CD4-positive, alpha-beta T cell (primary cell): ENCODE data around the gene LRRTM2. TPM values are rescaled to one million over a fixed set of nuclear protein-coding genes. Genes with fewer than 3 reads are reported as not detected.

Experiments used
- ATAC-seq: fragments of 200-7000 bp; cut with Tn5 transposase; one replicate; pipeline ENCODE4 v1.10.0; 2022; ENCODE audit warnings: mild to moderate bottlenecking; ENCODE audit not compliant: poor library complexity
- CTCF ChIA-PET: fragments of 350-600 bp; sonication (Branson Sonifier 250); formaldehyde crosslinking; loops from one replicate; lab custom pipeline; 2021; ENCODE audit warnings: antibody characterized with exemption, inconsistent platforms; lab: Charles Lee
- POLR2A ChIA-PET: fragments of 350-600 bp; sonication (Branson Sonifier 250); formaldehyde crosslinking; loops from one replicate; lab custom pipeline; 2021; ENCODE audit warnings: antibody characterized with exemption, inconsistent platforms; lab: Charles Lee
- DNase-seq, 14 experiments: peaks; one replicate each; pipeline ENCODE4 v3.0.0-alpha.2; 2013 to 2020; ENCODE audit warnings: mixed read lengths in 2 of 14
- H3K27ac ChIP-seq, 2 donors: one replicate each; pipeline versions ENCODE4 v1.5.1 to v1.7.0; 2013; ENCODE audit warnings: low read length in 2 of 2, low read depth in 1 of 2, mild to moderate bottlenecking in 1 of 2
- H3K27me3 ChIP-seq, 2 experiments: 1 replicate in 1 of 2; 2 replicates in 1 of 2; pipeline versions ENCODE4 v1.6.1 to v1.7.0; 2013; ENCODE audit warnings: low read length in 2 of 2, control low read depth in 1 of 2, mild to moderate bottlenecking in 1 of 2, moderate library complexity in 1 of 2; ENCODE audit not compliant: insufficient read depth in 2 of 2, control insufficient read depth in 1 of 2
- H3K36me3 ChIP-seq: one replicate; pipeline ENCODE4 v1.6.1; 2013; ENCODE audit warnings: low read length, control low read depth; ENCODE audit not compliant: insufficient read depth
- H3K4me1 ChIP-seq: one replicate; pipeline ENCODE4 v1.6.1; 2013; ENCODE audit warnings: low read length, control low read depth; ENCODE audit not compliant: insufficient read depth
- H3K4me3 ChIP-seq: one replicate; pipeline ENCODE4 v1.5.1; 2013; ENCODE audit warnings: mild to moderate bottlenecking, low read length, moderate library complexity
- H3K9me3 ChIP-seq, 2 experiments: 1 replicate in 1 of 2; 2 replicates in 1 of 2; pipeline versions ENCODE4 v1.6.1 to v1.7.0; 2013; ENCODE audit warnings: low read length in 2 of 2, mild to moderate bottlenecking in 2 of 2, control low read depth in 1 of 2, moderate library complexity in 1 of 2; ENCODE audit not compliant: control insufficient read depth in 1 of 2, insufficient read depth in 1 of 2
- H3K27ac Mint-ChIP-seq: one replicate; pipeline ENCODE4 v1.8.0; 2020; ENCODE audit warnings: mixed read lengths
- H3K27me3 Mint-ChIP-seq: one replicate; pipeline ENCODE4 v1.8.0; 2021; ENCODE audit warnings: mixed read lengths
- H3K36me3 Mint-ChIP-seq: one replicate; pipeline ENCODE4 v1.8.0; 2021; ENCODE audit warnings: low read depth, mixed read lengths
- H3K4me1 Mint-ChIP-seq: one replicate; pipeline ENCODE4 v1.8.0; 2021; ENCODE audit warnings: low read depth, mixed read lengths
- H3K4me3 Mint-ChIP-seq: one replicate; pipeline ENCODE4 v1.8.0; 2020; ENCODE audit warnings: mild to moderate bottlenecking, mixed read lengths
- H3K9me3 Mint-ChIP-seq: one replicate; pipeline ENCODE4 v1.8.0; 2020; ENCODE audit warnings: mixed read lengths
- intact Hi-C, 2 experiments: fragments of 100-400 bp; cut with DNase I in 1 of 2; cut with micrococcal nuclease in 1 of 2; formaldehyde crosslinking; loops; one replicate each; pipeline versions ENCODE4 v1.15.1 to v1.9.0; 2023 to 2025; cut with DNase I, micrococcal nuclease
- total RNA-seq, 174 experiments: library from RNA in 2 of 174; stranded (reverse) in 2 of 174; gene quantifications; one replicate each; pipeline ENCODE4 v1.2.3 and lab custom pipeline; 2021 to 2026
- TF ChIP-seq, protein P1 (sequence below): fragments of 200-600 bp; IDR thresholded peaks from one replicate; pipeline ENCODE4 v1.8.0; 2022; ENCODE audit warnings: antibody characterized with exemption, mild to moderate bottlenecking

The LRRTM2 gene
- total RNA-seq, 2 experiments from 2014 or later, result 0.03 to 0.22 TPM

DNA sequence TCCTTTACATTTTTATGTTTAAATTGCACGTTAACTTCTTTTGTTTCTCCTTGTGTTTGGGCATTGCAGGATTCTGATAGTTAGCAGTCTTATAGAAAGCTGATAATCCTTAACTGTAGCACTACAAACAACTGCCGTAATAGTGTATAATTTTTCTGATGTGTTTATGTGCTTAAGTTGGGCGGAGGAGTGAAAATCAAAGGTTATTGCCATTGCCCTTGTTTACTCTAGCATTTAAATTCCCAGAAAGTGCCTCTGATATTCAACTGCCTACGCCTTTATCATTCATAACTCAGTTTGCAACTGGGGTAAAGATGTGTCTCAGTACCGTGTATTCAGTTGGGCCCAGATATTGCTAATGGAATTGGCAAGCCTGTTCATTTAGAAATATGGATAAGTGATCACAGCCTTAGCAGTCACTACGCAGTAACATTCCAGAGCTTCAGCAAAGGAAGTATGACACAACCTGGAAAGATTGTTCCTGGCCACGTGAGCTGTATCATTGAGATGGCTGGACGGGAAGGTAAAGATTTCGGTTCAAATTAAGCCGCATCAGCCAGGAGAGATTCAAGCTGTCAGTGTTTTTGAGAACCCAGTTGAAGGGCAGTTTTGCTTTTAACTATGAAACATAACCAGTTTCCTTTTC, 28.1 kb upstream of the LRRTM2 start:
- DNase-seq, result no peak
- H3K9me3 Mint-ChIP-seq, result no peaks in the 10 kb centered on the region
- Histone ChIP-seq H3K9me3 (no peaks in the 10 kb centered on the region), H3K36me3 (peaks cover 9% of the 10 kb centered on the region), H3K27ac (no peak overlapping the region), H3K4me3 (no peak overlapping the region), H3K4me1 (no peaks in the 10 kb centered on the region), H3K27me3 (no peaks in the 10 kb centered on the region)
- no peak for ATAC-seq
- intact Hi-C loops, result no loop called here
- peaks cover 3% of the 10 kb centered on the region for H3K36me3 Mint-ChIP-seq
- TF ChIP-seq, protein P1, sequence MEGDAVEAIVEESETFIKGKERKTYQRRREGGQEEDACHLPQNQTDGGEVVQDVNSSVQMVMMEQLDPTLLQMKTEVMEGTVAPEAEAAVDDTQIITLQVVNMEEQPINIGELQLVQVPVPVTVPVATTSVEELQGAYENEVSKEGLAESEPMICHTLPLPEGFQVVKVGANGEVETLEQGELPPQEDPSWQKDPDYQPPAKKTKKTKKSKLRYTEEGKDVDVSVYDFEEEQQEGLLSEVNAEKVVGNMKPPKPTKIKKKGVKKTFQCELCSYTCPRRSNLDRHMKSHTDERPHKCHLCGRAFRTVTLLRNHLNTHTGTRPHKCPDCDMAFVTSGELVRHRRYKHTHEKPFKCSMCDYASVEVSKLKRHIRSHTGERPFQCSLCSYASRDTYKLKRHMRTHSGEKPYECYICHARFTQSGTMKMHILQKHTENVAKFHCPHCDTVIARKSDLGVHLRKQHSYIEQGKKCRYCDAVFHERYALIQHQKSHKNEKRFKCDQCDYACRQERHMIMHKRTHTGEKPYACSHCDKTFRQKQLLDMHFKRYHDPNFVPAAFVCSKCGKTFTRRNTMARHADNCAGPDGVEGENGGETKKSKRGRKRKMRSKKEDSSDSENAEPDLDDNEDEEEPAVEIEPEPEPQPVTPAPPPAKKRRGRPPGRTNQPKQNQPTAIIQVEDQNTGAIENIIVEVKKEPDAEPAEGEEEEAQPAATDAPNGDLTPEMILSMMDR, result no peak
- no peak overlapping the region for H3K4me3 Mint-ChIP-seq
- CTCF ChIA-PET, result no interaction called here
- H3K4me1 Mint-ChIP-seq, result no peaks in the 10 kb centered on the region
- H3K27ac Mint-ChIP-seq, result no peak overlapping the region
- POLR2A ChIA-PET, result no interaction called here
- H3K27me3 Mint-ChIP-seq, result no peaks in the 10 kb centered on the region

DNA sequence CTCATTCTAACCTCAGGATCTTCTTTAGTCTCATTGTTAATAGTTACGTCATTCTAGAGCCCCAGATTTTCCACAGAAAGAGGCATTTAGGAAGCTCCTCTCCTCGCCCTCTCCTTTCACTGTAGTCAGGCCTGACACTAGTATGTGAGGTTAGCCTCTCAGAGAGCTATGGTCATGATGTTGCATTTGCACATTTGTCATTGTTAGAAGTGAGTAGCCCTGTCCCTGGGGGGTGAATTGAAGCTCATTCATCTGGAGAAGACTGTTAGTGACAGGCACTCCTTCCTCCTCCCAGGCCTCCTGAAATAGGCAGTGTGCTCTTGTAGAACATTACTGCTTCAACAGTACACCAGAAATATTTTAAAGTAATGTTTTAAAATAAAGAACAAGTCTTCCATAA, 26.6 kb upstream of the LRRTM2 start:
- peaks cover 9% of the 10 kb centered on the region for H3K36me3 ChIP-seq
- no peaks in the 10 kb centered on the region for H3K27me3 ChIP-seq
- no peak overlapping the region for H3K27ac Mint-ChIP-seq
- H3K4me3 ChIP-seq, result no peak overlapping the region
- POLR2A ChIA-PET, result no interaction called here
- no peaks in the 10 kb centered on the region for H3K4me1 Mint-ChIP-seq
- no peak overlapping the region for H3K27ac ChIP-seq
- no peaks in the 10 kb centered on the region for H3K9me3 Mint-ChIP-seq
- DNase-seq, result no peak
- no peaks in the 10 kb centered on the region for H3K9me3 ChIP-seq
- CTCF ChIA-PET, result no interaction called here
- peaks cover 3% of the 10 kb centered on the region for H3K36me3 Mint-ChIP-seq
- TF ChIP-seq, protein P1, result no peak
- intact Hi-C loops, result no loop called here
- no peak overlapping the region for H3K4me3 Mint-ChIP-seq
- H3K27me3 Mint-ChIP-seq, result no peaks in the 10 kb centered on the region
- ATAC-seq, result no peak
- no peaks in the 10 kb centered on the region for H3K4me1 ChIP-seq

DNA sequence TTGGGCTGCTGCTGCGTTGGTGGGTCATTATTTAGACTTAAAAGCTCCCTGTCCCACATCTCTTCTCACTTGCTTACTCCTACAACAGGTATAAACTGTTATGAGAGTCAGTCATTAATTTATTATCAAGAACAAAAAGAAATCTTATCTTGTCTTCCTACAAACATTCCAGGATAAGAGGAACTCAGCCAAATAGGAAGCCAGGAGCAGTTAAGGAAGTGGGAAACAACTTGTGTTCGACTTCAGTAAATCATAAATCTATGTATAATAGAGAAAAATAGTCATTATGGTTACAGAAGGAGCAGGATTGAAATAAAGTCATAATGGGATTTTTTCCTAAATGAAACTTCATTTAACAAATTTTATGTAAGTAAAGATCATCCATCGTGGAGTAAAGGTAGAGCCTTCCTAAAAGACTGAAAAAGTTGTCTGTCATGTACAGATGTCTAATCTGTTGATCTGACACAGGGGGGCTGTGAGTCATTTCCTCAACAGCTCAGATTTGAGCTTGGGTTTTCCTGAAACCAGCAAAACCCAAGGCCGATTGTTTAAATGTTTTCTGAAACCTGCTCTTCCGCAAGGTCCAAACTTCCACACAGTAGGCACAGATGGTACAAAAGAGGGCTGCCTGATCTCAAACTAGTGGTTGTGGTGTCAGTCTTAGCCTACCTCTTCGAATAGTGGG, 25.3 kb upstream of the LRRTM2 start:
- no peaks in the 10 kb centered on the region for H3K27me3 ChIP-seq
- ChIA-PET CTCF (no interaction called here), POLR2A (no interaction called here)
- peaks cover 6% of the 10 kb centered on the region for H3K36me3 ChIP-seq
- no peaks in the 10 kb centered on the region for H3K9me3 ChIP-seq
- no peaks in the 10 kb centered on the region for H3K4me1 ChIP-seq
- Mint-ChIP-seq H3K27ac (no peak overlapping the region), H3K4me1 (no peaks in the 10 kb centered on the region), H3K4me3 (no peak overlapping the region), H3K27me3 (no peaks in the 10 kb centered on the region), H3K36me3 (peaks cover 3% of the 10 kb centered on the region), H3K9me3 (no peaks in the 10 kb centered on the region)
- H3K4me3 ChIP-seq, result no peak overlapping the region
- DNase-seq (peak in 3 of 14 experiments; percentile 2 to 7 (median 3)), ATAC-seq (no peak)
- no peak overlapping the region for H3K27ac ChIP-seq
- TF ChIP-seq, protein P1, result no peak
- intact Hi-C loops, result no loop called here
